SK-N-DZ (cell line): ENCODE data around the gene ZMYM3.

ENCODE experiments used
- DNase-seq: peaks from one replicate; pipeline ENCODE4 v3.0.0-alpha.2; 2015; ENCODE audit warnings: low spot score

The ZMYM3 gene

GRCh38 chrX:71214604-71215337 lies 39.2 kb downstream of the ZMYM3 start:
- no peak for DNase-seq

GRCh38 chrX:71214152-71214551 lies 39.8 kb downstream of the ZMYM3 start:
- DNase-seq: no peak

GRCh38 chrX:71212536-71212935 lies 41.4 kb downstream of the ZMYM3 start:
- no peak for DNase-seq

- no peak for DNase-seq
Measured at GRCh38 chrX:71210816-71211215, 43.1 kb downstream of the ZMYM3 start.

- DNase-seq: no peak
Measured at GRCh38 chrX:71199252-71200008, 54.5 kb downstream of the ZMYM3 start.

- no peak for DNase-seq
Measured at GRCh38 chrX:71198066-71198465, 55.9 kb downstream of the ZMYM3 start.

GRCh38 chrX:71195964-71196649 lies 57.8 kb downstream of the ZMYM3 start:
- no peak for DNase-seq

- DNase-seq: no peak
Measured at GRCh38 chrX:71191248-71191647, 62.7 kb downstream of the ZMYM3 start.
